Epithelial cell of esophagus (primary cell): ENCODE data around the gene RNLS.

Source experiments
- DNase-seq: peaks from one replicate; pipeline ENCODE4 v3.0.0; 2010; ENCODE audit warnings: low read depth
- H3K4me3 ChIP-seq: 2 replicates; pipeline ENCODE4 v1.5.1; 2011; ENCODE audit warnings: mild to moderate bottlenecking, low read length, control low read depth
- TF ChIP-seq, protein P1 (sequence below): IDR thresholded peaks from 2 replicates; pipeline ENCODE4 v1.5.1; 2011; ENCODE audit warnings: low read depth, mild to moderate bottlenecking, low read length, control low read depth, inconsistent platforms; ENCODE audit not compliant: insufficient read depth; ENCODE audit errors: missing control alignments

The RNLS gene

DNA sequence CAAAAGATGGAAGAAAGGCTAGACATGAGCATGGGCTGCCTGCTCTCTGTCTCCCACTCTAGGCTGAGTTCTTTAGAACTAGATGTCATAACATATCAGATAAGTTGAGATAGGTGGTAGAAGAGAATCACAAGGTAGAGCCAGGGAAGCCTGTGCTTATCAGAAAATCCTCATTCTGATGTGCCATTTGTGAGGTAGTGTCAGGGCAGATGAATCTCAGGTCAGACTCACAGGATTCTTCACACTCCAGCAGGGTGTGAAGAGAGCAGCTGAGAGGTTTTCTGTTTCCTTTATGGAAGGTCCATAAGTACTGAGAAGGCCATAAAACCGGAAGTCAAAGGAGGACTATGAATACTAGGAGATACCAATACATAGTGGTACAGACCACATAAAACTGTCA lies 132.9 kb downstream of the RNLS start:
- no peak overlapping the region for H3K4me3 ChIP-seq
- no peak for DNase-seq
- TF ChIP-seq, protein P1, sequence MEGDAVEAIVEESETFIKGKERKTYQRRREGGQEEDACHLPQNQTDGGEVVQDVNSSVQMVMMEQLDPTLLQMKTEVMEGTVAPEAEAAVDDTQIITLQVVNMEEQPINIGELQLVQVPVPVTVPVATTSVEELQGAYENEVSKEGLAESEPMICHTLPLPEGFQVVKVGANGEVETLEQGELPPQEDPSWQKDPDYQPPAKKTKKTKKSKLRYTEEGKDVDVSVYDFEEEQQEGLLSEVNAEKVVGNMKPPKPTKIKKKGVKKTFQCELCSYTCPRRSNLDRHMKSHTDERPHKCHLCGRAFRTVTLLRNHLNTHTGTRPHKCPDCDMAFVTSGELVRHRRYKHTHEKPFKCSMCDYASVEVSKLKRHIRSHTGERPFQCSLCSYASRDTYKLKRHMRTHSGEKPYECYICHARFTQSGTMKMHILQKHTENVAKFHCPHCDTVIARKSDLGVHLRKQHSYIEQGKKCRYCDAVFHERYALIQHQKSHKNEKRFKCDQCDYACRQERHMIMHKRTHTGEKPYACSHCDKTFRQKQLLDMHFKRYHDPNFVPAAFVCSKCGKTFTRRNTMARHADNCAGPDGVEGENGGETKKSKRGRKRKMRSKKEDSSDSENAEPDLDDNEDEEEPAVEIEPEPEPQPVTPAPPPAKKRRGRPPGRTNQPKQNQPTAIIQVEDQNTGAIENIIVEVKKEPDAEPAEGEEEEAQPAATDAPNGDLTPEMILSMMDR, result no peak

DNA sequence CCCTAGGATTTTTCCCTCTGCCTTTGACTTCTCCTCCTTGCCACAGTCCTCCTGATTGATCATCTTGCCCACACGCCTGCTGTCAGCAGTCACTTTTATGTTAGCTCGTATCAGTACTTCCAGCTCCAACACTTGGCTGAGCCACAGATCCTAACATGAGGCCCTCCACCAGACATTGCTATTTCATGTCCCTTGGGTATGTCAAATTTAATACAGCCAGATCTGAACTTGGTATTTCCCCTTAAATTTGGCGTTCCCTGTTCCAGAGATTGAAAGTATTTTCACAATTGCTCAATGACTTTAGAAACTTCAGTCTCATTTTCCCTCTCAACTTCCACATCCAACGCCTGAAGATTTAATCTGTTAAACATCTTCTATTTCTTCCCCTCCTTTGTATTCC lies 140.4 kb downstream of the RNLS start:
- no peak overlapping the region for H3K4me3 ChIP-seq
- DNase-seq, result no peak
- TF ChIP-seq, protein P1, result no peak

DNA sequence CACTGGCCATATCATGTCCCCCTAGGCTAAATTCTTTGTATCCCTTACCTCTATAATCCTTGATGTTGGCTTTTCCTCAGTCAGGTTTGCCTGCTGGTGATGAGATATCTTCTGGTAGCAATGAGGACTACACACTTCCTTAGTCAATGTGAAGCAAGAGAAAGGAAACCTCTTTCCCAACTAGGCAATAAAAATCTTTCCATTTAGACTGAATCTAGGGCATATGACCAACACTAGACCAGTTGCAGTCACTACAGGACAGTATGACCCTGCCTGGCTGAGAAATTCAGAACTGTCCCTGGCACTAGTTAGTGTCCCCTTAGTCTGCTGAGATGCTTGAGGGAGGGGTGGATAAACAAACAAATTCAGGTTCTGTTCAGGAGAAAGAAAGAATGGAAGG lies 142.6 kb downstream of the RNLS start:
- TF ChIP-seq, protein P1, result no peak
- no peak overlapping the region for H3K4me3 ChIP-seq
- DNase-seq, result no peak

- TF ChIP-seq, protein P1, result no peak
- H3K4me3 ChIP-seq, result no peak overlapping the region
- no peak for DNase-seq
Observed at GRCh38 chr10:88439932-88440331, 143.2 kb downstream of the RNLS start.

- no peak overlapping the region for H3K4me3 ChIP-seq
- TF ChIP-seq, protein P1, result no peak
- DNase-seq, result peak; percentile 33
Observed at GRCh38 chr10:88437411-88437810, 145.7 kb downstream of the RNLS start.

- TF ChIP-seq, protein P1, result no peak
- H3K4me3 ChIP-seq, result no peak overlapping the region
- peak; percentile 48 for DNase-seq
Observed at GRCh38 chr10:88433565-88434186, 149.4 kb downstream of the RNLS start.

DNA sequence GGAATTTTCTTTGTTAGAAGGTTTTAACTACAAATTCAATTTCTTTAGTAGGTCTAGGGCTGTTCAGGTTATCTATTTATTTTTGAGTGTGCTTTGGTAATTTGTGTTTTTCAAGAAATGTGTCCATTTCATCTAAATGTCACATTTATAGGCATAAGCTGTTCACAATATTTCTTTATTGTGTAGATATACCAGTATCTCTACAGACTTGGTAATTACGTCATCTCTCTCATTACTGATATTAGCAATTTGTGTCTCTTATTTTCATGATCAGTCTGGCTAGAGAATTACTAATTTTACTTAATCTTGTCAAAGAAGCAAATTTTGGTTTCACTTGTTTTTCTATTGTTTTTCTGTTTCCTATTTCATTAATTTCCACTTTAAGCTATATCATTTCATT lies 152.0 kb downstream of the RNLS start:
- DNase-seq, result no peak
- no peak overlapping the region for H3K4me3 ChIP-seq
- TF ChIP-seq, protein P1, result no peak
